HepG2 (cell line): ENCODE measurements around the gene NATD1. TPM values are rescaled to one million over a fixed set of nuclear protein-coding genes. Genes with fewer than 3 reads are reported as not detected.

Experiments used
- ELK4 ChIP-seq: sonication (generic); formaldehyde crosslinking; IDR thresholded peaks from 2 replicates; pipeline ENCODE4 v1.9.0; 2021; ENCODE audit warnings: missing genetic modification reagents, borderline replicate concordance
- ETV6 ChIP-seq: sonication (generic); formaldehyde crosslinking; conservative IDR thresholded peaks from 2 replicates; pipeline ENCODE4 v1.4.0; 2020; ENCODE audit warnings: missing genetic modification reagents
- FOSL2 ChIP-seq: sonication (generic); formaldehyde crosslinking; IDR thresholded peaks from 2 replicates; pipeline ENCODE4 v1.4.0; 2020; ENCODE audit warnings: missing genetic modification reagents
- IRF1 ChIP-seq: sonication (generic); formaldehyde crosslinking; IDR thresholded peaks from 2 replicates; pipeline ENCODE4 v1.4.0; 2020; ENCODE audit warnings: low read depth, mild to moderate bottlenecking, missing genetic modification reagents
- KAT2B ChIP-seq: fragments of 150-350 bp; IDR thresholded peaks from 2 replicates; pipeline ENCODE4 v1.6.1; 2014; ENCODE audit warnings: low read depth, low read length, borderline replicate concordance
- MXI1 ChIP-seq: IDR thresholded peaks from 3 replicates; pipeline ENCODE4 v1.6.1; 2012; ENCODE audit warnings: low read depth, low read length, inconsistent platforms, borderline replicate concordance
- MYNN ChIP-seq: sonication (generic); formaldehyde crosslinking; IDR thresholded peaks from 2 replicates; pipeline ENCODE4 v1.4.0; 2020; ENCODE audit warnings: mild to moderate bottlenecking, low read depth, missing genetic modification reagents
- PHB2 ChIP-seq: fragments of 450-650 bp; IDR thresholded peaks from 2 replicates; pipeline ENCODE4 v1.6.1; 2018; ENCODE audit not compliant: partially characterized antibody
- PRDM10 ChIP-seq: sonication (generic); formaldehyde crosslinking; IDR thresholded peaks from 2 replicates; pipeline ENCODE4 v1.4.0; 2020; ENCODE audit warnings: low read depth, missing genetic modification reagents
- REPIN1 ChIP-seq: sonication (generic); formaldehyde crosslinking; IDR thresholded peaks from 2 replicates; pipeline ENCODE4 v1.8.0; 2022; ENCODE audit warnings: missing genetic modification reagents, low read depth, mild to moderate bottlenecking, borderline replicate concordance
- THAP7 ChIP-seq: sonication (generic); formaldehyde crosslinking; IDR thresholded peaks from 2 replicates; pipeline ENCODE4 v1.8.1; 2023; ENCODE audit warnings: mild to moderate bottlenecking, missing genetic modification reagents
- ZNF512B ChIP-seq: sonication (generic); formaldehyde crosslinking; IDR thresholded peaks from 2 replicates; pipeline ENCODE4 v1.5.1; 2020; ENCODE audit warnings: missing genetic modification reagents, mild to moderate bottlenecking, borderline replicate concordance
- ZNF644 ChIP-seq: IDR thresholded peaks from 2 replicates; pipeline ENCODE4 v1.6.1; 2016; ENCODE audit warnings: low read depth
- ZNF784 ChIP-seq: sonication (generic); formaldehyde crosslinking; IDR thresholded peaks from 2 replicates; pipeline ENCODE4 v1.5.1; 2020; ENCODE audit warnings: missing genetic modification reagents, mild to moderate bottlenecking, borderline replicate concordance
- polyA plus RNA-seq, 8 experiments: library from polyadenylated mRNA; depleted of rRNA in 3 of 8; stranded (reverse) in 7 of 8; unstranded in 1 of 8; fragments of >200 nt; fragmentation: Illumina TruSeq in 4 of 8; extraction: Trizol in 4 of 8; gene quantifications; 2 replicates each; pipeline versions ENCODE4 v1.2.1 to v1.2.3, GENCODE V29; 2011 to 2016; ENCODE audit warnings: low read depth in 4 of 8, missing spikeins in 1 of 8, mixed read lengths in 1 of 8; ENCODE audit not compliant: insufficient read depth in 1 of 8
- total RNA-seq, 5 experiments: library from RNA; depleted of rRNA; stranded (reverse); fragments of >200 nt; fragmentation: Illumina TruSeq; extraction: Trizol; gene quantifications; 2 replicates each; pipeline ENCODE4 v1.2.3, GENCODE V29; 2016; ENCODE audit warnings: low read depth in 1 of 5

The NATD1 gene
- total and polyA plus RNA-seq, 2 of the 13 experiments (the other 11 are each of a cell fraction or from before 2014, with no cell fraction given): 0.31 to 2.3 TPM

GRCh38 chr17:21275579-21276263, 22.5 kb upstream of the NATD1 start (continued):
- no peak for TF ChIP-seq ZNF644 (CRISPR knock-in tag)
- no peak for TF ChIP-seq ELK4 (CRISPR knock-in tag)
- TF ChIP-seq ETV6 (CRISPR knock-in tag): no peak
- TF ChIP-seq KAT2B: no peak
- TF ChIP-seq ZNF784: 0 out of 2 replicates have a peak, but pooled peaks have one; percentile 77
- 0 out of 2 replicates have a peak, but pooled peaks have one; percentile 7 for TF ChIP-seq THAP7 (CRISPR knock-in tag)
- no peak for TF ChIP-seq ZNF512B (CRISPR knock-in tag)
- TF ChIP-seq MXI1: peak; percentile 55; the same call in 1 of the 3 replicates
- TF ChIP-seq MYNN (CRISPR knock-in tag): peak; percentile 81; the same call in 1 of the 2 replicates
- TF ChIP-seq IRF1 (CRISPR knock-in tag): no peak
- TF ChIP-seq FOSL2 (CRISPR knock-in tag): 0 out of 2 replicates have a peak, but pooled peaks have one; percentile 3
- peak; percentile 23; the same call in 1 of the 2 replicates for TF ChIP-seq REPIN1 (CRISPR knock-in tag)
- no peak for TF ChIP-seq PRDM10 (CRISPR knock-in tag)
- TF ChIP-seq PHB2: no peak
